GM23338 (cell line): ENCODE measurements around the gene NOLC1. TPM values are rescaled to one million over a fixed set of nuclear protein-coding genes. Genes with fewer than 3 reads are reported as not detected.

Source experiments
- ATAC-seq: fragments of 200-7000 bp; cut with Tn5 transposase; 3 replicates; pipeline ENCODE4 v1.9.1; 2020
- DNase-seq: peaks from one replicate; pipeline ENCODE4 v3.0.0-alpha.2; 2015; ENCODE audit warnings: low spot score
- H2AFZ ChIP-seq: fragments of 200-600 bp; sonication (generic); 2 replicates; pipeline ENCODE4 v1.8.0; 2016; ENCODE audit warnings: antibody characterized with exemption, mild to moderate bottlenecking, moderate library complexity
- H3F3A ChIP-seq: fragments of 200-600 bp; sonication (generic); replicated peaks from 2 replicates; pipeline ENCODE4 v1.8.0; 2017; ENCODE audit warnings: antibody characterized with exemption, mixed run types, low read depth
- H3K27ac ChIP-seq: fragments of 200-600 bp; sonication (generic); 2 replicates; pipeline ENCODE4 v1.6.1; 2016; ENCODE audit warnings: low read depth
- H3K27me3 ChIP-seq: fragments of 200-600 bp; sonication (generic); 2 replicates; pipeline ENCODE4 v1.8.0; 2016; ENCODE audit warnings: mild to moderate bottlenecking, mixed run types, moderate library complexity; ENCODE audit not compliant: insufficient read depth
- H3K36me3 ChIP-seq: fragments of 200-600 bp; sonication (generic); 2 replicates; pipeline ENCODE4 v1.8.0; 2016; ENCODE audit warnings: mild to moderate bottlenecking; ENCODE audit not compliant: insufficient read depth
- H3K4me1 ChIP-seq: fragments of 200-600 bp; sonication (generic); 2 replicates; pipeline ENCODE4 v1.8.0; 2016; ENCODE audit warnings: mild to moderate bottlenecking, moderate library complexity; ENCODE audit not compliant: insufficient read depth
- H3K4me2 ChIP-seq: fragments of 200-600 bp; sonication (generic); 2 replicates; pipeline ENCODE4 v1.7.1; 2017; ENCODE audit warnings: mixed run types
- H3K4me3 ChIP-seq: fragments of 200-600 bp; sonication (generic); 2 replicates; pipeline ENCODE4 v1.6.1; 2016; ENCODE audit warnings: mixed run types
- H3K79me2 ChIP-seq: fragments of 200-600 bp; sonication (generic); replicated peaks from 2 replicates; pipeline ENCODE4 v1.8.0; 2017; ENCODE audit warnings: mild to moderate bottlenecking; ENCODE audit not compliant: insufficient read depth
- H3K9me2 ChIP-seq: fragments of 200-600 bp; sonication (generic); 2 replicates; pipeline ENCODE4 v1.8.0; 2017; ENCODE audit not compliant: insufficient read depth
- H4K20me1 ChIP-seq: fragments of 200-600 bp; sonication (generic); replicated peaks from 2 replicates; pipeline ENCODE4 v1.8.0; 2017; ENCODE audit warnings: mild to moderate bottlenecking; ENCODE audit not compliant: insufficient read depth
- H3K27ac Mint-ChIP-seq: 2 replicates; pipeline ENCODE4 v1.8.0; 2020; ENCODE audit warnings: inconsistent platforms, mild to moderate bottlenecking, moderate library complexity, mixed read lengths
- H3K27me3 Mint-ChIP-seq: 3 replicates; pipeline ENCODE4 v1.8.0; 2022; ENCODE audit warnings: low read depth, mild to moderate bottlenecking, moderate library complexity, mixed read lengths, inconsistent platforms; ENCODE audit not compliant: insufficient read depth, poor library complexity
- H3K36me3 Mint-ChIP-seq: 3 replicates; pipeline ENCODE4 v1.8.0; 2021; ENCODE audit warnings: low read depth, mild to moderate bottlenecking, inconsistent platforms, moderate library complexity, mixed read lengths
- H3K4me1 Mint-ChIP-seq: 3 replicates; pipeline ENCODE4 v1.8.0; 2020; ENCODE audit warnings: mild to moderate bottlenecking, inconsistent platforms, mixed read lengths
- H3K4me3 Mint-ChIP-seq: 3 replicates; pipeline ENCODE4 v1.8.0; 2021; ENCODE audit warnings: moderate library complexity, mild to moderate bottlenecking, inconsistent platforms, mixed read lengths
- H3K9me3 Mint-ChIP-seq: 3 replicates; pipeline ENCODE4 v1.8.0; 2020; ENCODE audit warnings: moderate library complexity, mild to moderate bottlenecking, inconsistent platforms, mixed read lengths
- CTCF ChIP-seq, 2 experiments: fragments of 200-600 bp in 1 of 2; sonication (generic) in 1 of 2; conservative IDR thresholded peaks; 2 replicates each; pipeline versions ENCODE4 v1.5.1 to v1.6.1; 2016 to 2017; ENCODE audit warnings: antibody characterized with exemption in 2 of 2, low read depth in 2 of 2, mild to moderate bottlenecking in 2 of 2, moderate library complexity in 1 of 2
- ETS1 ChIP-seq: IDR thresholded peaks from 2 replicates; pipeline ENCODE4 v1.6.1; 2016; ENCODE audit warnings: antibody characterized with exemption
- EZH2 ChIP-seq: fragments of 200-600 bp; sonication (generic); IDR thresholded peaks from one replicate; pipeline ENCODE4 v1.8.0; 2017; ENCODE audit warnings: antibody characterized with exemption, mild to moderate bottlenecking, low read depth; ENCODE audit not compliant: unreplicated experiment
- EZH2phosphoT487 ChIP-seq: fragments of 200-600 bp; sonication (generic); IDR thresholded peaks from one replicate; pipeline ENCODE4 v1.8.1; 2018; ENCODE audit warnings: antibody characterized with exemption; ENCODE audit not compliant: unreplicated experiment
- ZNF331 ChIP-seq: fragments of 250-450 bp; sonication (Bioruptor Pico); IDR thresholded peaks from 2 replicates; pipeline ENCODE4 v1.5.0; 2020; ENCODE audit warnings: low read depth, mild to moderate bottlenecking, moderate library complexity
- ZNF462 ChIP-seq: fragments of 250-450 bp; sonication (Bioruptor Pico); IDR thresholded peaks from 2 replicates; pipeline ENCODE4 v1.5.0; 2020; ENCODE audit warnings: mild to moderate bottlenecking, moderate library complexity
- polyA plus RNA-seq: library from polyadenylated mRNA; unstranded; fragments of >200 nt; fragmentation: Nextera tagmentation; extraction: Ambion mirVana; gene quantifications from 2 replicates; pipeline ENCODE4 v1.2.1, GENCODE V29; 2016
- total RNA-seq: library from RNA; depleted of rRNA; stranded (reverse); fragments of >200 nt; shearing (Covaris generic); gene quantifications from 2 replicates; pipeline ENCODE4 v1.2.3, GENCODE V29; 2014
- TF ChIP-seq, protein P1 (sequence below): IDR thresholded peaks from one replicate; pipeline ENCODE4 v1.6.1; 2018; ENCODE audit warnings: antibody characterized with exemption; ENCODE audit not compliant: unreplicated experiment

NOLC1 gene
- total and polyA plus RNA-seq, 2 experiments from 2014 or later = 126 to 178 TPM

DNA sequence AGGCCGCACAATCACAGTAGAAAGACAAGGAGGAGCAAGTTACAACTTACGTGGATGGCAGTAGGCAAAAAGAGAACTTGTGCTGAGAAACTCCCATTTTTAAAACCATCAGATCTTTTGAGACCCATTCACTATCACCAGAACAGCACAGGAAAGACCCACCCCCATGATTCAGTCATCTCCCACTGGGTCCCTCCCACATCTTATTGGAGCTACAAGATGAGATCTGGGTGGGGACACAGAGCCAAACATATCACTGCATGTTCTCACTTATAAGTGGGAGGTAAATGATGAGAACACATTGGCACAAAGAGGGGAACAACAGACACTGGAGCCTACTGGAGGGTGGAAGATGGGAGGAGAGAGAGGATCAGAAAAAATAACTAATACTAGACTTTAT lies 32.4 kb downstream of the NOLC1 start:
- TF ChIP-seq ZNF462 (CRISPR knock-in tag) (no peak), EZH2phosphoT487 (no peak), CTCF (conservative IDR thresholded peaks at IDR 0.05; ENCODE audit: low read depth in 2 of 2) (no peak), EZH2 (no peak), ETS1 (no peak), ZNF331 (CRISPR knock-in tag) (no peak)
- TF ChIP-seq, protein P1, sequence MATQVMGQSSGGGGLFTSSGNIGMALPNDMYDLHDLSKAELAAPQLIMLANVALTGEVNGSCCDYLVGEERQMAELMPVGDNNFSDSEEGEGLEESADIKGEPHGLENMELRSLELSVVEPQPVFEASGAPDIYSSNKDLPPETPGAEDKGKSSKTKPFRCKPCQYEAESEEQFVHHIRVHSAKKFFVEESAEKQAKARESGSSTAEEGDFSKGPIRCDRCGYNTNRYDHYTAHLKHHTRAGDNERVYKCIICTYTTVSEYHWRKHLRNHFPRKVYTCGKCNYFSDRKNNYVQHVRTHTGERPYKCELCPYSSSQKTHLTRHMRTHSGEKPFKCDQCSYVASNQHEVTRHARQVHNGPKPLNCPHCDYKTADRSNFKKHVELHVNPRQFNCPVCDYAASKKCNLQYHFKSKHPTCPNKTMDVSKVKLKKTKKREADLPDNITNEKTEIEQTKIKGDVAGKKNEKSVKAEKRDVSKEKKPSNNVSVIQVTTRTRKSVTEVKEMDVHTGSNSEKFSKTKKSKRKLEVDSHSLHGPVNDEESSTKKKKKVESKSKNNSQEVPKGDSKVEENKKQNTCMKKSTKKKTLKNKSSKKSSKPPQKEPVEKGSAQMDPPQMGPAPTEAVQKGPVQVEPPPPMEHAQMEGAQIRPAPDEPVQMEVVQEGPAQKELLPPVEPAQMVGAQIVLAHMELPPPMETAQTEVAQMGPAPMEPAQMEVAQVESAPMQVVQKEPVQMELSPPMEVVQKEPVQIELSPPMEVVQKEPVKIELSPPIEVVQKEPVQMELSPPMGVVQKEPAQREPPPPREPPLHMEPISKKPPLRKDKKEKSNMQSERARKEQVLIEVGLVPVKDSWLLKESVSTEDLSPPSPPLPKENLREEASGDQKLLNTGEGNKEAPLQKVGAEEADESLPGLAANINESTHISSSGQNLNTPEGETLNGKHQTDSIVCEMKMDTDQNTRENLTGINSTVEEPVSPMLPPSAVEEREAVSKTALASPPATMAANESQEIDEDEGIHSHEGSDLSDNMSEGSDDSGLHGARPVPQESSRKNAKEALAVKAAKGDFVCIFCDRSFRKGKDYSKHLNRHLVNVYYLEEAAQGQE = no peak
- no peak overlapping the region for H3K27ac Mint-ChIP-seq
- no peak overlapping the region; the same call in 2 of the 3 replicates for H3K4me3 Mint-ChIP-seq

More for the DNA sequence above, 32.4 kb downstream of the NOLC1 start:
- Mint-ChIP-seq H3K27me3 (peaks cover 4% of the 10 kb centered on the region), H3K4me1 (no peaks in the 10 kb centered on the region), H3K36me3 (peaks cover 7% of the 10 kb centered on the region; the same call in 2 of the 3 replicates), H3K9me3 (peaks cover 52% of the 10 kb centered on the region)
- Histone ChIP-seq H3K79me2 (no peaks in the 10 kb centered on the region), H3K27me3 (no peaks in the 10 kb centered on the region), H3K4me1 (no peaks in the 10 kb centered on the region), H3F3A (no peaks in the 10 kb centered on the region), H3K36me3 (no peaks in the 10 kb centered on the region; the same call in 1 of the 2 replicates), H3K9me2 (no peaks in the 10 kb centered on the region), H3K4me3 (no peak overlapping the region), H2AFZ (no peak overlapping the region), H4K20me1 (no peaks in the 10 kb centered on the region), H3K4me2 (no peak overlapping the region), H3K27ac (no peak overlapping the region)
- no peak for ATAC-seq
- DNase-seq = no peak
